GM10847 (cell line): ENCODE results near the gene PLCD3.

Experiments used
- POLR2A ChIP-seq: IDR thresholded peaks from 2 replicates; pipeline ENCODE4 v1.6.1; 2011; ENCODE audit not compliant: insufficient read length; ENCODE audit errors: extremely low read depth

Gene PLCD3

DNA sequence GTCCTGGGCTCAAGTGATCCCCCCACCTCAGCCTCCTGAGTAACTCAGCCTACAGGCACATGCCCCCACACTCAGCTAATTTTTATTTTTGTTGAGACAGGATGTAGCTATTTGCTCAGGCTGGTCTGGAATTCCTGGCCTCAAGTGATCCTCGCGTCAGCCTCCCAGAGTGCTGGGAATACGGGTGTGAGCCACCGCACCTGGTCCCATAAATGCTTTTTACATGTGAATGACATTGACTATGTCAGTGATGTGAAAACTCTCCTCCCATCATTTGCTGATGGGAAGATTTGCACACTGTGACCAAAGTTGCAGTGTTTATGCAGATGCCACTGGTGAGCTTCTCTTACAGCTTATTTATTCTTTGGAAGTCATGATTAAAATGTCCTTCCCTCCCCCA is 15.0 kb downstream of the PLCD3 start:
- TF ChIP-seq POLR2A, result no peak

DNA sequence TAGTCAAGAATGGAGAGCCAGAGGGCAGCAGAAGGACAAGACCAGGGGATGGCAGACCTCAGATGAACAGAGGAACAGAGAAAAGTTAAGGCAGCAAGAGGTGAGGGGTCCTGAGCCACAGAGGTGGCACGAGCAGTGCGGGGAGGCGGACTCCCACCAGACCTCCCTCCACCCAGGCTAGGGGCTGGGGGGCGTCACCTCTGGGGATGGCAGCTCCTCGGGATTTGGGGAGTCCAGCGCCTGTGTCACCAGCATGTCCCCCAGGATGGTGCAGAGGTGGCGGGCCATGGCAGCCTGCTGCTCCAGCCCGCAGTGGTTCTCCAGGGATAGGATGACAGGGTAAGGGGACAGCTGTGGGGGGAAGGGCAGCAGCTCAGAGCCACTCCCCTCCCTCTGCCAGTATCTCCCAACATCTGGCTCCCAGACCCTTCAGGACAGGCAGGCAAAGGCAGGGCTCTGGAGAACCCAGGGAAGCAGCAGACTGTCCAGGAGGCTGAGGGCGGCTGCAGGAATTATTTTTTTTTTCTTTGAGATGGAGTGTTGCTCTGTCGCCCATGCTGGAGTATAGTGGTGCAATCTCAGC is 15.8 kb downstream of the PLCD3 start:
- TF ChIP-seq POLR2A, result no peak

GRCh38 chr17:45115871-45116270 is 16.4 kb downstream of the PLCD3 start:
- no peak for TF ChIP-seq POLR2A

DNA sequence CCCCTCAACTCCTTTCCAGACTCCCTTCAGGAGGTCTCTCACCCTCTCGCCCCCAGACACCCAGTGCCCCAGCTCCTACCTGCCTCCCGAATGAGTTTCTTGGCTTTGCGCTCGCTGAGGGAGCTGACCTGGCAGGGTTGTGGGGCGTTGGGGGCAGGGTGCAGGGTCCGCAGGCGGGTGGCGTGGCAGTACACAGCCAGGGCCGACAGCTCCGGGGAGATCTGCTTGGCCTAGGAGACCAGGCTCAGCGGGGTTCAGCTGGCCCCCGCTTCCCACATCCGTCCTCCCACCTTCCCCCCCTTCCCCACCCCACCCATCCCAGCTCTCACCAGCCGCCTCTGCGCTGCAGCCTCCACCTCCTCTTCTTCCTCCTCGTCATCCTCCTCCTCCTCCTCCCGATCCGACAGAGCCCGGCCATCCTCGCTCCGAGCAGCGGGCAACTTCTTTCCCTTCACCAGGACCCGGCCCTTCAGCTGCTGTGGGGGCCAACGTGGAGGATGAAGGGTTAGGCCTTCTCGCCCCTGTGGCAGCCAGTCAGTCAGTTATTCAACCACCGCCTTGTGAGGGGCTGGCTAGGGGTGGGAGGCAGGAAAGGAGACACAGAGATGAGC is 17.2 kb downstream of the PLCD3 start:
- no peak for TF ChIP-seq POLR2A

- no peak for TF ChIP-seq POLR2A
Observed at GRCh38 chr17:45114117-45114932, 18.0 kb downstream of the PLCD3 start.

GRCh38 chr17:45113424-45113754 is 18.9 kb downstream of the PLCD3 start:
- no peak for TF ChIP-seq POLR2A

GRCh38 chr17:45112559-45113423 is 19.5 kb downstream of the PLCD3 start:
- no peak for TF ChIP-seq POLR2A

DNA sequence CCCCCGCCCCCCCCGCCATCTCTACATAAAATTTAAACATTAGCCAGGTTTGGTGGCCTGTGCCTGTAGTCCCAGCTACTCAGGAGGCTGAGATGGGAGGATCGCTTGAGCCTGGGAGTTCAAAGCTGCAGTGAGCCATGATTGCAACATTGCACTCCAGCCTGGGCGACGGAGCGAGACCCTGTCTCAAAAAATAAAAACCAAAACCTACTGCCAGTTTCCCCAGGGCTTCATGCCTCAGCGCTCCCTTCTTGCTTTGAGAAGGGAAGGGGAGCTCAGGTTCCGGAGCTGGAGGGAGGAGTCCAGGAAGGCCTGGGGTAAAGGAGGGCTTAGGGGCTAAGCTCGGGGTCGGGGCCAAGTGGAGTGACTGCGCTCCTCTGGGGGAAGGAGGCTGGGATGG is 20.5 kb downstream of the PLCD3 start:
- no peak for TF ChIP-seq POLR2A

DNA sequence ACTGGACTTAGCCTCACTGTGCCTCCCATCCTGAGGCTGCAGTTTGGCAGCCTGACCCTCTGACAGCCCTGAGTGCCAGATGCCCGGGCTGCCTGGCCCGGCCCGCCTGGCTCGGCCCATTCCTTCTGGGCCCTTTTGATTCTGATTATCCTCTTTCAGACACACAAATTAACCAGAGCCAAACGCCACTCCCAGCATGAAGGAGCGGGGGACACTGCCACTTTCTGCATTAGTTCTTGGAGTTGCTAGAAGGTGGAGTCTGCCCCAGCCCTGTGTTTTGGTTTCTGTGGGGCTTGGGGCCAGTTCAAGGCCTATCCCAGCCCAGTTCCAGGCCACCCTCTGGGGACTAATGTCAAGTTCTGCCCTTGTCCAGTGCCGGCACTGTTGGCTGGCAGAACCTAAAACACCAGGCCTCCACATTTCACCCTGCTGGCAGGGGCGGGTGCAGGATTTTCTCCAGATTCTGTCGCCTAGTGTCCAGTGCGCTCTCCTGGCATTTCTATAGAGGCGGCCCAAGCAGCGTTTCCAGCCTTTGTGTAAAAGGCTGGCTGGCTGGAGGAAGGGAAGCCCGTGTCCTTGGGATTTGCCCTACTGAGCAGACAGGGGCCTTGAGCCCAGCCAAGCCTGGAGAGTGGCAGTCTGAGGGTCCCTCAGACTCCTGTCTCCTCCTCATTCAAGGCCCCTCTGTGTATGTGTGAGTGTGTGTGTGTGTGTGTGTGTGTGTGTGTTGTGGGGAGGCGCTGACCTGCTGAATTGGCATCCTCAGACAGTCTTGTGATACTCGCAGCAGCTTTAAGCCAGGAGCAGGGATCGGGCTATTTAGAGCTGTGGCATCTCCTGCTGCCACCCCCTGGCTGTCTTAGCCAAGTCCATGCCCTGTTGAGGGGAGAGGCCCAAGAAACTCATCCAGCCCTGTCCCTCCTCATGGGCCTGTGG is 21.4 kb downstream of the PLCD3 start:
- TF ChIP-seq POLR2A, result no peak

GRCh38 chr17:45108595-45109521 is 23.5 kb downstream of the PLCD3 start:
- no peak for TF ChIP-seq POLR2A

- TF ChIP-seq POLR2A, result no peak
Observed at GRCh38 chr17:45108051-45108450, 24.3 kb downstream of the PLCD3 start.

DNA sequence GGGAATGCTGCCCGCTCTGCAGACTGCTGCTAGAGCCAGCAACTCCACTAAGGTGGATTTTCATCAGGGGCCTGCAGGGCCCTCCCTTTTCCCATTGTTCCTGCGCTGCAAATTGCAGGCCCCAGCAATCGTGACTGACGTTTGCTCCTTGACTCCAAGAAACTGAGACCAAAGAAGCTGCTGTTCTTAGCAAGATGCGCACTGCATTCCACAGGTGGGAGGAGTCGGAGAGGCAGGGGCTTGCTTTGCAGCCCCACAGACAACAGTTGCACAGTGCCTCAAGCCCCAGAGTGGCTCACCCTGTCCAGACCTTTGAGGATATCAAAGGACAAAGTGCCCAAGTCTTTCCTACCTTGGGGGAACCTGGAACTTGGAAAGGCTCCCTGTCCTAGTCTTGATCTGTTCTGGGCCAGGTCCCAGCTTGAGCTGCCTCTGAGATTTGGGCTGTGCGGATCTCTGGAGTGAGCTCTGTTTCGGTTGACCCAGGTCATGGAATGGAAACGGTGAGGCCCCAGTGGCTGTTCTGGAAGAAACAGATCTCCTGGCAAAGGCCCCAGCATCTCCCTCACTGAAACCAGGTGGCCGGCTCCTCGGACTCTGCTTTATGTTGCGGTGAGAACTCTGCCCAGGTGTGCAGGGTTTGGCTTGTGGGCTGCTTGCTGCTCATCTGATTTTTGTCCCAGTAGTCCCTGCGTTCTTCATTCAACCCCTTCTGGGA is 24.9 kb downstream of the PLCD3 start:
- TF ChIP-seq POLR2A, result no peak

- no peak for TF ChIP-seq POLR2A
Observed at GRCh38 chr17:45106582-45106981, 25.7 kb downstream of the PLCD3 start.
